Loucy (cell line): ENCODE measurements around the gene CFAP77.

Source experiments
- H2AFZ ChIP-seq: fragments of 200-600 bp; sonication (generic); 2 replicates; pipeline ENCODE4 v1.6.0; 2016; ENCODE audit warnings: antibody characterized with exemption, mild to moderate bottlenecking, low read length, moderate library complexity
- H3F3A ChIP-seq: fragments of 200-600 bp; 2 replicates; pipeline ENCODE4 v1.6.0; 2016; ENCODE audit warnings: antibody characterized with exemption, low read depth, mild to moderate bottlenecking
- H3K27me3 ChIP-seq: fragments of 200-600 bp; sonication (generic); 2 replicates; pipeline ENCODE4 v1.6.1; 2014; ENCODE audit warnings: low read length, mild to moderate bottlenecking; ENCODE audit not compliant: insufficient read depth, poor library complexity, severe bottlenecking
- H3K36me3 ChIP-seq: fragments of 200-600 bp; sonication (generic); 2 replicates; pipeline ENCODE4 v1.6.1; 2016; ENCODE audit warnings: low read length; ENCODE audit not compliant: insufficient read depth
- H3K4me1 ChIP-seq: fragments of 200-600 bp; sonication (generic); 2 replicates; pipeline ENCODE4 v1.5.1; 2014; ENCODE audit warnings: low read length, mild to moderate bottlenecking; ENCODE audit not compliant: insufficient read depth, poor library complexity, severe bottlenecking
- H3K4me2 ChIP-seq: fragments of 200-600 bp; sonication (generic); 2 replicates; pipeline ENCODE4 v1.6.0; 2014; ENCODE audit warnings: antibody characterized with exemption, low read length, low read depth, mild to moderate bottlenecking; ENCODE audit not compliant: poor library complexity, severe bottlenecking
- H3K4me3 ChIP-seq: fragments of 200-600 bp; sonication (generic); 2 replicates; pipeline ENCODE4 v1.5.1; 2014; ENCODE audit warnings: low read length, mild to moderate bottlenecking, mixed read lengths; ENCODE audit not compliant: poor library complexity, severe bottlenecking
- H3K79me2 ChIP-seq: fragments of 200-600 bp; sonication (generic); 2 replicates; pipeline ENCODE4 v1.6.1; 2014; ENCODE audit warnings: low read length; ENCODE audit not compliant: insufficient read depth
- H3K9ac ChIP-seq: fragments of 200-600 bp; sonication (generic); 2 replicates; pipeline ENCODE4 v1.6.0; 2014; ENCODE audit warnings: mild to moderate bottlenecking, low read depth, low read length, moderate library complexity; ENCODE audit not compliant: poor library complexity, severe bottlenecking
- H3K9me2 ChIP-seq: fragments of 200-600 bp; sonication (generic); replicated peaks from 2 replicates; pipeline ENCODE4 v1.6.1; 2016; ENCODE audit warnings: low read depth, low read length, mixed read lengths
- H3K9me3 ChIP-seq: fragments of 200-600 bp; sonication (generic); 2 replicates; pipeline ENCODE4 v1.6.1; 2014; ENCODE audit warnings: mild to moderate bottlenecking, antibody characterized with exemption, low read length, low read depth; ENCODE audit not compliant: insufficient read depth
- H4K20me1 ChIP-seq: fragments of 200-600 bp; sonication (generic); 2 replicates; pipeline ENCODE4 v1.6.0; 2014; ENCODE audit warnings: antibody characterized with exemption, low read length, mild to moderate bottlenecking; ENCODE audit not compliant: insufficient read depth, poor library complexity, severe bottlenecking
- CTCF ChIP-seq: fragments of 200-600 bp; sonication (generic); conservative IDR thresholded peaks from 2 replicates; pipeline ENCODE4 v1.5.1; 2014; ENCODE audit warnings: mild to moderate bottlenecking, antibody characterized with exemption, low read length
- EZH2phosphoT487 ChIP-seq: fragments of 200-600 bp; IDR thresholded peaks from 2 replicates; pipeline ENCODE4 v1.6.1; 2018; ENCODE audit warnings: antibody characterized with exemption, mild to moderate bottlenecking, moderate library complexity, borderline replicate concordance

Gene CFAP77

GRCh38 chr9:132536124-132536523, 126.1 kb downstream of the CFAP77 start:
- Histone ChIP-seq H2AFZ (no peak overlapping the region), H3K9ac (no peak overlapping the region), H3K36me3 (no peaks in the 10 kb centered on the region), H3K79me2 (no peaks in the 10 kb centered on the region), H3K4me2 (peak overlapping the region; percentile 47), H3F3A (no peaks in the 10 kb centered on the region), H4K20me1 (no peaks in the 10 kb centered on the region), H3K4me3 (no peak overlapping the region), H3K9me2 (no peaks in the 10 kb centered on the region), H3K4me1 (peaks cover 19% of the 10 kb centered on the region), H3K9me3 (peaks cover 4% of the 10 kb centered on the region; the same call in 1 of the 2 replicates), H3K27me3 (no peaks in the 10 kb centered on the region)
- TF ChIP-seq CTCF, result no peak
- TF ChIP-seq EZH2phosphoT487, result no peak

- TF ChIP-seq CTCF (no peak), EZH2phosphoT487 (no peak)
- H3K4me2 ChIP-seq, result no peak overlapping the region
- no peaks in the 10 kb centered on the region for H3K9me2 ChIP-seq
- no peak overlapping the region for H3K9ac ChIP-seq
- H3K4me3 ChIP-seq, result no peak overlapping the region
- peaks cover 19% of the 10 kb centered on the region for H3K4me1 ChIP-seq
- H4K20me1 ChIP-seq, result no peaks in the 10 kb centered on the region
- H3K9me3 ChIP-seq, result peaks cover 4% of the 10 kb centered on the region; the same call in 1 of the 2 replicates
- H3K27me3 ChIP-seq, result no peaks in the 10 kb centered on the region
- no peaks in the 10 kb centered on the region for H3F3A ChIP-seq
- no peaks in the 10 kb centered on the region for H3K36me3 ChIP-seq
- no peak overlapping the region for H2AFZ ChIP-seq
- H3K79me2 ChIP-seq, result no peaks in the 10 kb centered on the region
Observed at GRCh38 chr9:132537352-132537751, 127.3 kb downstream of the CFAP77 start.

- Histone ChIP-seq H3F3A (no peaks in the 10 kb centered on the region), H3K36me3 (no peaks in the 10 kb centered on the region), H3K4me1 (peaks cover 19% of the 10 kb centered on the region), H3K4me3 (no peak overlapping the region), H4K20me1 (no peaks in the 10 kb centered on the region), H2AFZ (no peak overlapping the region), H3K79me2 (no peaks in the 10 kb centered on the region), H3K27me3 (no peaks in the 10 kb centered on the region), H3K9me2 (no peaks in the 10 kb centered on the region), H3K9me3 (peaks cover 4% of the 10 kb centered on the region; the same call in 1 of the 2 replicates), H3K4me2 (no peak overlapping the region), H3K9ac (no peak overlapping the region)
- TF ChIP-seq EZH2phosphoT487, result no peak
- no peak for TF ChIP-seq CTCF
Observed at GRCh38 chr9:132538071-132538470, 128.1 kb downstream of the CFAP77 start.
